GM18519 (cell line): ENCODE measurements around the gene RAB39B.

ENCODE experiments used
- ATAC-seq: cut with Tn5 transposase; IDR thresholded peaks from one replicate; pipeline ENCODE4 v1.9.1; 2021; ENCODE audit warnings: mild to moderate bottlenecking, moderate library complexity; ENCODE audit not compliant: unreplicated experiment, low FRiP score

Gene RAB39B

DNA sequence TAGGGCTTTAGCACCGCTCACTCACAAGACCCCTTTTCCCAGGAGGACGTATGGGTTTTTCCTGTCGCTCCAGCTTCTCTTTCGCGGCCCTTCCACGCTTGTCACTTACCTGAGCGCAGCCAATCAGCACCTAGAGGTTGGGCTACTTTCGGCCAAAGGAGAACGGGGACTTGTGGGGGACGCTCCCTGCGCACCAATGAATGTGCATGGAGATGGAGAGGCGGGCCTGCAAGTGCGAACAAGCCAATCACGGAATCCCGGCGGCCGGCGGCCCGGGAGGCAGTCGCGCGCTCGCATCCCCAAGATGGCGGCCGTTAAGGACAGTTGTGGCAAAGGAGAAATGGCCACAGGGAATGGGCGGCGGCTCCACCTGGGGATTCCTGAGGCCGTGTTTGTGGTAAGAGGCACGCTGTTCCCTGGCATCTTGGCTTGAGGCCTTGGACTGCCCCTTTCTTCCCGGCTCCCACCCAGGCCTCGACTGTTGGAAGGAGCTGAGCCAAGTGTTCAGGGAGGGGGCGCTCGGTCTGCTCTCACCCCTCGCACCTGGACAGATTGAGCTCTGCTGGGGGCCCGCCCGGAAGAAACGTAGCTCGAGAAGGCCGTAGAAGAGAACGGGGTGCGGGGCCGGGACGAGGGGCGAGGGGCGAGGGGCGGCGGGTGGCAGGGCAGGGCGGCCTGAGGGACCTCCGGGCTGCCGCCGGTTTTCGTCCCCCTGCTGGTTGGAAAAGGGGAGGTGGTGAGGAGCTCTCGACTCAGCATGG is 47.9 kb downstream of the RAB39B start, which contains the start of gene VBP1:
Gene VBP1, plus strand, starts transcription at position 282 of the 761 bp plus-strand sequence. Its CDS starts 23 bp downstream, at position 305.
- ATAC-seq, result peak; percentile 92

- ATAC-seq, result peak; percentile 19
These were observed 48.7 kb downstream of the RAB39B start for GRCh38 chrX:155215443-155216178.

GRCh38 chrX:155213731-155214130 is 50.6 kb downstream of the RAB39B start:
- ATAC-seq, result no peak

GRCh38 chrX:155211208-155211607 is 53.1 kb downstream of the RAB39B start:
- ATAC-seq, result no peak
